ENCODE measurements around the gene TXNDC12. TPM values are rescaled to one million over a fixed set of nuclear protein-coding genes. Genes with fewer than 3 reads are reported as not detected.
"Not testable (repeated sequence)": the region's sequence is repeated elsewhere in the genome, so short reads cannot be mapped to it uniquely, and the experiment has no call there.

The TXNDC12 gene
- total RNA-seq, 1 donor from 2014 or later, result 37.4 TPM

- no peak for TF ChIP-seq CTCF (IDR thresholded peaks at IDR 0.05)
- Mint-ChIP-seq H3K36me3 (ENCODE audit: low read depth) (peaks cover 68% of the 10 kb centered on the region), H3K4me3 (no peak overlapping the region), H3K4me1 (peaks cover 11% of the 10 kb centered on the region), H3K9me3 (no peaks in the 10 kb centered on the region), H3K27ac (no peak overlapping the region), H3K27me3 (no peaks in the 10 kb centered on the region)
- intact Hi-C loops (cut with micrococcal nuclease), result no loop called here
- ChIA-PET CTCF (no interaction called here), POLR2A (no interaction called here)
- ATAC-seq (ENCODE audit: low read depth) (no peak), DNase-seq (no peak)
Measured at GRCh38 chr1:52026278-52026677, 28.7 kb downstream of the TXNDC12 start.

DNA sequence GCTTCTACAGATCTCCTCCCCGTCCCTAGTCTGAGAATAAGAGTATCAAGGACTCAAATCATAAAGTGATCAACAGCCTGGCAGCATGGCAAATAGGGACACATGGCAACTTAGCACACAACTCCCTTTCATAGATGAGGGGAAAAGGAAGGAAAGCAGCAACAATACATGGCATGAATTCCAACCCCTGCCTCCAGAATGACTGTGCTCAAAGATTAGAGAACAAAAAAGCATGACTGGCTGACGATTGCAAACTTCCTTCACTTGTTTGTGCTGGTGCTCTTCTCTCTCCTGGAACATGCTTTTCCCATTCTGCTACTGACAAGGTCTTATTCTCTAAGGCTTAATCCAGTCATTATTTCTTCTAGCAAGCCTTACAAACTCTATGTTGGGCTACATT is 32.9 kb downstream of the TXNDC12 start:
- ChIA-PET POLR2A (no interaction called here), CTCF (interaction anchor here (1.2 kb wide), 1 partner anchor 126 kb away, joined by 3 read pairs; no protein-coding TSS in a partner anchor)
- H3K4me1 Mint-ChIP-seq, result no peaks in the 10 kb centered on the region
- no peaks in the 10 kb centered on the region for H3K27me3 Mint-ChIP-seq
- H3K9me3 Mint-ChIP-seq, result no peaks in the 10 kb centered on the region
- TF ChIP-seq CTCF (IDR thresholded peaks at IDR 0.05), result no peak
- no peak overlapping the region for H3K4me3 Mint-ChIP-seq
- no peak for DNase-seq
- H3K36me3 Mint-ChIP-seq (ENCODE audit: low read depth), result peaks cover 63% of the 10 kb centered on the region
- no peak overlapping the region for H3K27ac Mint-ChIP-seq
- intact Hi-C loops (cut with micrococcal nuclease), result no loop called here
- no peak for ATAC-seq (ENCODE audit: low read depth)

GRCh38 chr1:52008071-52008809 is 46.8 kb downstream of the TXNDC12 start:
- TF ChIP-seq CTCF (IDR thresholded peaks at IDR 0.05), result no peak
- ChIA-PET POLR2A (interaction anchor here (0.7 kb wide), 1 partner anchor 467 kb away, joined by 3 read pairs; no protein-coding TSS in a partner anchor), CTCF (interaction anchor here (0.6 kb wide), 1 partner anchor 111 kb away, joined by 3 read pairs; no protein-coding TSS in a partner anchor)
- H3K27me3 Mint-ChIP-seq, result peaks cover 18% of the 10 kb centered on the region
- ATAC-seq (ENCODE audit: low read depth) (no peak), DNase-seq (no peak)
- no peak overlapping the region for H3K4me3 Mint-ChIP-seq
- H3K27ac Mint-ChIP-seq, result no peak overlapping the region
- H3K36me3 Mint-ChIP-seq (ENCODE audit: low read depth), result no peaks in the 10 kb centered on the region
- intact Hi-C loops (cut with micrococcal nuclease), result loop anchor here (10.0 kb wide), 1 partner anchor 1233 kb away; no protein-coding TSS in a partner anchor
- no peaks in the 10 kb centered on the region for H3K4me1 Mint-ChIP-seq
- H3K9me3 Mint-ChIP-seq, result no peaks in the 10 kb centered on the region

- ChIA-PET POLR2A (no interaction called here), CTCF (no interaction called here)
Measured at GRCh38 chr1:52007215-52008002, 47.6 kb downstream of the TXNDC12 start.

DNA sequence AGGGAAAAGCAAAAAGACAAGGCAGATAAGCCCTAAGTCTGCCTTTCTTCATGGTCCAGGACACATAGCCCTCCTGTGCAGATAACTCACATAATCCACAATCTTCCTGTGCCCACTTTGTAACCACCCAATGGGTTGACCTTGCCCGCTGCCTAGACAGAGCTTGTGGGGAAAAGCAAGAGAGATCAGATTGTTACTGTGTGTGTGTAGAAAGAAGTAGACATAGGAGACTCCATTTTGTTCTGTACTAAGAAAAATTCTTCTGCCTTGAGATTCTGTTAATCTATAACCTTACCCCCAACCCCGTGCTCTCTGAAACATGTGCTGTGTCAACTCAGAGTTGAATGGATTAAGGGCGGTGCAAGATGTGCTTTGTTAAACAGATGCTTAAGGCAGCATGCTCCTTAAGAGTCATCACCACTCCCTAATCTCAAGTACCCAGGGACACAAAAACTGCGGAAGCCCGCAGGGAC is 48.9 kb downstream of the TXNDC12 start:
- DNase-seq; H3K27ac Mint-ChIP-seq; H3K9me3 Mint-ChIP-seq; CTCF ChIA-PET; POLR2A ChIA-PET; H3K36me3 Mint-ChIP-seq (ENCODE audit: low read depth); H3K4me3 Mint-ChIP-seq; ATAC-seq (ENCODE audit: low read depth); H3K4me1 Mint-ChIP-seq: not testable (repeated sequence)
- peaks cover 20% of the 10 kb centered on the region for H3K27me3 Mint-ChIP-seq
- intact Hi-C loops (cut with micrococcal nuclease), result loop anchor here (10.0 kb wide), 1 partner anchor 1231 kb away; no protein-coding TSS in a partner anchor

More at GRCh38 chr1:52007215-52008002, 47.6 kb downstream of the TXNDC12 start:
- Mint-ChIP-seq H3K4me1 (no peaks in the 10 kb centered on the region), H3K27ac (no peak overlapping the region), H3K4me3 (no peak overlapping the region), H3K36me3 (ENCODE audit: low read depth) (no peaks in the 10 kb centered on the region), H3K9me3 (no peaks in the 10 kb centered on the region), H3K27me3 (peaks cover 20% of the 10 kb centered on the region)
- ATAC-seq (ENCODE audit: low read depth), result no peak
- no peak for TF ChIP-seq CTCF (IDR thresholded peaks at IDR 0.05)
- intact Hi-C loops (cut with micrococcal nuclease), result loop anchor here (10.0 kb wide), 1 partner anchor 1233 kb away; no protein-coding TSS in a partner anchor
- no peak for DNase-seq

GRCh38 chr1:52005548-52005947 is 49.4 kb downstream of the TXNDC12 start:
- H3K9me3 Mint-ChIP-seq; H3K36me3 Mint-ChIP-seq (ENCODE audit: low read depth); DNase-seq; H3K27ac Mint-ChIP-seq; H3K4me3 Mint-ChIP-seq; CTCF ChIA-PET; H3K4me1 Mint-ChIP-seq; POLR2A ChIA-PET; ATAC-seq (ENCODE audit: low read depth): not testable (repeated sequence)
- intact Hi-C loops (cut with micrococcal nuclease), result loop anchor here (10.0 kb wide), 1 partner anchor 1231 kb away; no protein-coding TSS in a partner anchor
- peaks cover 20% of the 10 kb centered on the region for H3K27me3 Mint-ChIP-seq
